Muscle layer of duodenum (tissue), 2 donors: ENCODE measurements around the gene ABCF1.
"Not testable (repeated sequence)": the region's sequence is repeated elsewhere in the genome, so short reads cannot be mapped to it uniquely, and the experiment has no call there.

Experiments used
- H3K27ac ChIP-seq: one replicate; pipeline ENCODE4 v1.7.0; 2013; ENCODE audit warnings: mild to moderate bottlenecking, low read length
- H3K27me3 ChIP-seq: one replicate; pipeline ENCODE4 v1.7.0; 2013; ENCODE audit warnings: low read depth, mild to moderate bottlenecking, control low read depth, low read length
- H3K36me3 ChIP-seq, 2 donors: one replicate each; pipeline ENCODE4 v1.7.0; 2013; ENCODE audit warnings: low read length in 2 of 2, control low read depth in 1 of 2, mild to moderate bottlenecking in 1 of 2; ENCODE audit not compliant: insufficient read depth in 2 of 2, control insufficient read depth in 1 of 2
- H3K4me1 ChIP-seq, 2 donors: one replicate each; pipeline ENCODE4 v1.7.0; 2013; ENCODE audit warnings: low read length in 2 of 2, mild to moderate bottlenecking in 2 of 2, control low read depth in 1 of 2, moderate library complexity in 1 of 2; ENCODE audit not compliant: insufficient read depth in 2 of 2, control insufficient read depth in 1 of 2
- H3K4me3 ChIP-seq, 2 donors: one replicate each; pipeline ENCODE4 v1.7.0; 2013; ENCODE audit warnings: low read length in 2 of 2, low read depth in 1 of 2, mild to moderate bottlenecking in 1 of 2
- H3K9me3 ChIP-seq, 2 donors: one replicate each; pipeline ENCODE4 v1.7.0; 2013; ENCODE audit warnings: low read length in 2 of 2, control low read depth in 1 of 2, mild to moderate bottlenecking in 1 of 2; ENCODE audit not compliant: control insufficient read depth in 1 of 2
- donor health status: healthy.

Gene ABCF1

DNA sequence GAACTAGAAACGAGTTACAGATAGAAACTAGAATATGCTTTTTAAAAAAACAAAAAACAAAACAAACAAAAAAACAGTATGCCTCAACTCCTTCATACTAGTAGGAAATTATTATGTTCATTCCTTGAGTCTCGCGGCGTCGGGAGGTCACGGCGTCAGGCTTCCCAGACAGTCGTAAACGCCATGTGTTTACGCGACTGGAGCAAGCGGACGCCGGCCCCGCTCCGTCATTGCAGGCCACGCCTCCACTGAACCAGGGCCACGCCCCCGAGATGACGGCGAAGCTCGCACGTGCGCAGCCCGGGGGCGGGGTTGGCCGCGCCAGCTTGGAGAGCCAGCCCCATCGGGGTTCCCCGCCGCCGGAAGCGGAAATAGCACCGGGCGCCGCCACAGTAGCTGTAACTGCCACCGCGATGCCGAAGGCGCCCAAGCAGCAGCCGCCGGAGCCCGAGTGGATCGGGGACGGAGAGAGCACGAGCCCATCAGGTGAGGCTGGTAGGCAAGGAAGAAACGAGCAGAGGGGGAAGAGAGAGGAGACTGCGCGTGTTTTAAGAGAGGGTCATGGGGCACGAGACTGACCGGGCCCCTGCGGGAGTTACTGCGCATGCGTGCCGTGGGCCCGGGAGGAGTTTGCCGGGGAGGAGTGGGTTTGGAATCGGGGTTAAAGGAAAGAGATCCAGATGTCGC lies at the start of gene ABCF1:
Gene ABCF1 (plus strand): TSS at position 368 of the 687 bp plus-strand sequence. CDS start 46 bp downstream, at position 414.
- H3K27ac ChIP-seq, result peak within 1 kb of the TSS; percentile 92
- no peaks in the 10 kb centered on the region for H3K27me3 ChIP-seq
- H3K9me3 ChIP-seq, result no peaks in the 10 kb centered on the region
- H3K36me3 ChIP-seq, result peaks cover 0 to 5% of the 10 kb centered on the region in 2 donors
- peak within 1 kb of the TSS; percentile 74 to 90 for H3K4me3 ChIP-seq
- H3K4me1 ChIP-seq, result peaks cover 9 to 29% of the 10 kb centered on the region in 2 donors

DNA sequence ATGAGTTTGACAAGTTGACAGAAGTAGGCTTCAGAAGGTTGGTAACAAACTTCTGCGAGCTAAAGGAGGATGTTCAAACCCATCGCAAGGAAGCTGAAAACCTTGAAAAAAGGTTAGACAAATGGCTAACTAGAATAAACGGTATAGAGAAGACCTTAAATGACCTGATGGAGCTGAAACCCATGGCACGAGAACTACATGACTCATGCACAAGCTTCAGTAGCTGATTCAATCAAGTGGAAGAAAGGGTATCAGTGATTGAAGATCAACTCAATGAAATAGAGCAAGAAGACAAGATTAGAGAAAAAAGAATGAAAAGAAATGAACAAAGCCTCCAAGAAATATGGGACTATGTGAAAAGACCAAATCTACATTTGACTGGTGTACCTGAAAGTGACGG lies 49.3 kb upstream of the ABCF1 start:
- H3K27ac ChIP-seq, H3K36me3 ChIP-seq, H3K9me3 ChIP-seq, H3K4me3 ChIP-seq, H3K27me3 ChIP-seq, H3K4me1 ChIP-seq: not testable (repeated sequence)

DNA sequence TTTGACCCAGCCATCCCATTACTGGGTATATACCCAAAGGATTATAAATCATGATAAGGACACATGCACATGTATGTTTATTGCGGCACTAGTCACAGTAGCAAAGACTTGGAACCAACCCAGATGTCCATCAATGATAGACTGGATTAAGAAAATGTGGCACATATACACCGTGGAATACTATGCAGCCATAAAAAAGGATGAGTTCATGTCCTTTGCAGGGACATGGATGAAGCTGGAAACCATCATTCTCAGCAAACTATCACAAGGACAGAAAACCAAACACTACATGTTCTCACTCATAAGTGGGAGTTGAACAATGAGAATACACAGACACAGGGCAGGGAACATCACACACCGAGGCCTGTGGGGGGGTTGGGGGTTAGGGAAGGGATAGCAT lies 44.8 kb upstream of the ABCF1 start:
- H3K4me1 ChIP-seq, H3K4me3 ChIP-seq, H3K36me3 ChIP-seq, H3K27ac ChIP-seq, H3K9me3 ChIP-seq, H3K27me3 ChIP-seq: not testable (repeated sequence)

DNA sequence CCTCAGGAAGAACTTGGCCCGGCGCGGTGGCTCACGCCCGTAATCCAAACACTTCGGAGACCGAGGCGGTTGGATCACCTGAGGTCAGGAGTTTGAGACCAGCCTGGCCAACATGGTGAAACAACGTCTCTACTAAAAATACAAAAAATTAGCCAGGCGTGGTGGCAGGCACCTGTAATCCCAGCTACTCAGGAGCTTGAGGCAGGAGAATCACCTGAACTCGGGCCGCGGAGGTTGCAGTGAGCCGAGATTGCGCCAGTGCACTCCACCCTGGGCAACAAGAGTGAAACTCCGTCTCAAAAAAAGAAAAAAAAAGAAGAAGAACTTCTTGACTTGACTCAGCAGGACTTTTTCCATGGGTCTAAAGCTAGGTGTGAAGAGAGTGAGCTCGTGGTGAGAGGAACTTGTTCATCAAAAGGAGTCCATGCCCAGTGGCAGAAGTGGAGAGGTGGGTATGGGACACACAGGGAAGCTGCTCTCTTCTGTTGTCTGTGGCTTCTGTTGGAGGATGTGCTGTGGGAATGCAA lies 41.8 kb upstream of the ABCF1 start:
- not testable (repeated sequence) for H3K4me3 ChIP-seq

DNA sequence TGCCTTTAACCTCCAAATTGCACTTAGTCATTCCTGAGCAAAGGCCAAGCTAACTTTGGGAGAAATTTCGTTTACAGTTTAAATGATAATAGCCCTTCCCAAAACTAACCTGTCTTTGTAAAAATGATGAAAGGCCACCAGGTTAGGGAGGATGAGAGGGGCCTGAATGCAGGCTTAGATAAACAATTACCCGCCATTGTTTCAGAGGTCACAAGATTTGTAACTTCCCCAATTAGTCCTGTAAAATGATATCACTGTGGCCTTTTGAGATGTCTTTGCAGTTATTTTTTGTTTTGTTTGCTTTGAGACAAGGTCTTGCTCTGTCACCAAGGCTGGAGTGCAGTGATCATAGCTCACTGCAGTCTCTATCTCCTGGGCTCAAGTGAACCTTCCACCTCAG lies 41.2 kb upstream of the ABCF1 start:
- Histone ChIP-seq H3K4me1 (peaks cover 0 to 3% of the 10 kb centered on the region in 2 donors), H3K9me3 (no peaks in the 10 kb centered on the region), H3K4me3 (no peak overlapping the region), H3K27ac (no peak overlapping the region), H3K36me3 (no peaks in the 10 kb centered on the region), H3K27me3 (no peaks in the 10 kb centered on the region)

More for the DNA sequence above, 41.8 kb upstream of the ABCF1 start:
- H3K27ac ChIP-seq, H3K4me1 ChIP-seq, H3K27me3 ChIP-seq, H3K36me3 ChIP-seq, H3K9me3 ChIP-seq: not testable (repeated sequence)

DNA sequence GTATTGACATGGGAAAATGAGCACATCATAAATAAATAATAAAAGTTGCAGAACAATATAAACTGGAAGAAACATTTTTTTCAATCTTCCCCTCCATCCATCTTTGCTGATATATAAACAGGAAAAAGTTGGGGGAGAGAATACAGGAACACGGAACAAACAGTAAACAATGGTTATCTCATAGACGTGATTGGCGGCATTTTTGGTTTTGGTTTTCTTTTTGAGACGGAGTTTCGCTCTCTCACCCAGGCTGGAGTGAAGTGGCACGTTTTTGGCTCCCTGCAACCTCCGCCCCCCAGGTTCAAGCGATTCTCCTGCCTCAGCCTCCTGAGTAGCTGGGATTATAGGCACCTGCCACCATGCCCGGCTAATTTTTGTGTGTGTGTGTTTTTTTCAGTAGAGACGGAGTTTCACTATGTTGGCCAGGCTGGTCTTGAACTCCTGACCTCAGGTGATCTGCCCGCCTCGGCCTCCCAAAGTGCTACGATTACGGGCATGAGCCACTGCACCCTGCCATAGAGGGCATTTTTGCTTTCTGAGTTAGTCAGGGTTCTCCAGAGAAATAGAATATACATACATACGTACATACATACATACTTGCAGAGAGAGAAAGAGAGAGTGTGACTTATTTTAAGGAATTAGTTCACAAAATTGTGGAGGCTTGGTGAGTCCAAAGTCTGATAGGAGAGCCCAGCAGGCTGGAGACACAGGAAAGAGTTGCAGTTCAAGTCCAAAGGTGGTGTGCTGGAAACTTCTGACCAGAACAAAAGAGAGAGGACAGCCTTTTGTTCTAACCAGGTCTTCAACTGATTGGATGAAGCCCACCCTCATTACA lies 37.6 kb upstream of the ABCF1 start:
- H3K4me1 ChIP-seq, result no peaks in the 10 kb centered on the region
- H3K4me3 ChIP-seq, result peak overlapping the region in 1 of 2 donors; percentile 11
- H3K27ac ChIP-seq, result no peak overlapping the region
- H3K36me3 ChIP-seq, result no peaks in the 10 kb centered on the region
- no peaks in the 10 kb centered on the region for H3K9me3 ChIP-seq
- H3K27me3 ChIP-seq, result no peaks in the 10 kb centered on the region

DNA sequence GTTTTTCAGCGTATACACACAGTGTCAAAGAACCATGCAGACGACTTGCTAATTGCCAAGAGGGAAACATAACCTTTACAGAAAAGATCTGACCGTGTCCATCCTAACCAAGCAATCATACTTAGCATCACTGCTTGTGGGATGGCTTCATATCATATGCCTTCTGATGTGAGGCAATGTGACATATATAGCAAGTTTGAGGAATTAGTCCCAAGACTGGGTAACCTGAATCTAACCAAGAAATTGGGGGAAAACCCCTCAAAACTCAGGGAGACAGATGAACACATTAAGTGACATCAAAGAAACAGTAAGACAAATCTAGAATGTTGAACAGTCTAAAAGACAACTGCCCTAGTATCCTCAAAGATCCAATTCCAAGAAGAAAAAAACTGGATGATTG lies 33.3 kb upstream of the ABCF1 start:
- no peaks in the 10 kb centered on the region for H3K27me3 ChIP-seq
- H3K36me3 ChIP-seq, result no peaks in the 10 kb centered on the region
- H3K9me3 ChIP-seq, result no peaks in the 10 kb centered on the region
- H3K4me3 ChIP-seq, result no peak overlapping the region
- H3K4me1 ChIP-seq, result no peaks in the 10 kb centered on the region
- no peak overlapping the region for H3K27ac ChIP-seq

DNA sequence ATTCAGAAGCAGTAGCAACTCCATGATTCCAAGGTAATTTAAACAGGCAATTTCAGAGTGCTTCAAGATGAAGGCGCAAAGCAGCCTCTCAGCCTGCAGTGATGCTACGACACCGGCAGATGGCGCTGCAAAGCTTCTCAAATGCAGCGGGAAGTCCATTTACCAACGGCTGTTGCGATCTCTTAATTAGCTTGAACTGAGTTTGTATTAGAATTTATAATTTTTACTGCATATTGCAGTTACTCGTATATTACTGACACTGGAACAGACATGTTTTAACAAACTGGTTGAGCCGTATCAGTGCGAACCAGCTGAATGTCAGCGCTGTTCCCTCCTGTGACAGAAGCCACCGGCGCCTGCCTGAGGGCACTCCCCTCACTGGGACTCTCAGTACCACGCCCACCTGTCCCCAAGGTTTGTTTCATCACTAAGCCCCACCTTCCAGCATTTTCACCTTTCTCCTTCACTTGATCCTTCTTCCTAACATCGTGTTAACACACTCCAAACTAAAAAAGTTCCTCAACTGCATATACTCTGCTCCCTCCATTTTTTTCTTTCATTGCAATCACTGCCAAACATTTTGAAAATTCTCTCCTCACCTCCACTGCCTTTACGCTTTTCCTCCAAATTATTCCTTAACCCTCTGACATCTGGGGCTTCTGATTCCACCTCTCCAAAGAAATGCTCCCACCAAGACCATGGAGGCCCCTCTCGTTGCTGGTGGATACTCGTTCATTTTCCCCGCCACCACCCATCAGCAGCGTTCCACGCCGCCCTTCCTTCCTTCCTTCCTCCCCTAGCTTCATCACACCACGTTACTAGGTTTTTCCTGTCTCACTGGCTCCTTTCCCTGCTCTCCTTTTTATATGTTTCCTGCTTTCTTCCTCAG lies 29.5 kb upstream of the ABCF1 start:
- Histone ChIP-seq H3K4me1 (peaks cover 0 to 4% of the 10 kb centered on the region in 2 donors), H3K27ac (no peak overlapping the region), H3K36me3 (peaks cover 4 to 14% of the 10 kb centered on the region in 2 donors), H3K27me3 (no peaks in the 10 kb centered on the region), H3K4me3 (peak overlapping the region; percentile 41 to 52), H3K9me3 (no peaks in the 10 kb centered on the region)

DNA sequence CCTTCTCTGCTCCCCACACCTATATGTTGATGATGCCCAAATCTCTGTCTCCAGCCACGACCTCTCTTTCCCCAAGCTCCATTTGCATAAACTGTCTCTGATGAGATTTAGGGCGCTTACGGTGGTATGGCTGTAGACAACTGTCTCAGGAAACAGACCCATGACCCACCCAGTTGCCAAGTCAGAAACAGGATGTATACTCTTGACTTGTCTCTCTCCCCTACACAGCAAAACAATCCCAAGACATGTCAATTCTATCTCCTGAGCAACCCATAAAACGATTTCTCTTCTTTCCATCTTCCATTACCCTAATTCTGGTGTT lies 28.9 kb upstream of the ABCF1 start:
- no peak overlapping the region for H3K27ac ChIP-seq
- no peaks in the 10 kb centered on the region for H3K9me3 ChIP-seq
- H3K27me3 ChIP-seq, result no peaks in the 10 kb centered on the region
- H3K4me1 ChIP-seq, result peaks cover 0 to 4% of the 10 kb centered on the region in 2 donors
- H3K36me3 ChIP-seq, result peaks cover 10 to 20% of the 10 kb centered on the region in 2 donors
- H3K4me3 ChIP-seq, result peak overlapping the region in 1 of 2 donors; percentile 52

DNA sequence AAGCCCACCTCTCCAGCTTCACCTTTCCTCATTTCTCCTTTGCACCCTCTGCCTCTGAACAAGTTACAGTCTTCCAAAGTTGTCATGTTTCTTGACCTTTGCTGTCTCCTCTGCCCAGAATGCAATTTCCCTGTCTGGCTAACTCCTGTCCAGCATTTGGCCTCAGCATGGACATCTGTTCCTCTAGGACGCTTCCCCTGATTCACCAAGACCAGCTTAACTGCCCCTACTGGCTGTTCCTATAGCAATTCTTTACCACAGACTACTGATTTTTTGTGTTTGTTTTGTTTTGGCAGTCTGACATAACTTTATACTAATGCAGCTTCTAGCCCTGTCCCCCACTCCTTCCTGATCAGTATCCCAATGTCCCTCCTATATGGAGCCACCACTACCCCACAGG lies 28.3 kb upstream of the ABCF1 start:
- H3K27me3 ChIP-seq, result no peaks in the 10 kb centered on the region
- H3K27ac ChIP-seq, result no peak overlapping the region
- no peaks in the 10 kb centered on the region for H3K9me3 ChIP-seq
- H3K4me1 ChIP-seq, result peaks cover 0 to 4% of the 10 kb centered on the region in 2 donors
- H3K4me3 ChIP-seq, result no peak overlapping the region
- H3K36me3 ChIP-seq, result peaks cover 13 to 23% of the 10 kb centered on the region in 2 donors

DNA sequence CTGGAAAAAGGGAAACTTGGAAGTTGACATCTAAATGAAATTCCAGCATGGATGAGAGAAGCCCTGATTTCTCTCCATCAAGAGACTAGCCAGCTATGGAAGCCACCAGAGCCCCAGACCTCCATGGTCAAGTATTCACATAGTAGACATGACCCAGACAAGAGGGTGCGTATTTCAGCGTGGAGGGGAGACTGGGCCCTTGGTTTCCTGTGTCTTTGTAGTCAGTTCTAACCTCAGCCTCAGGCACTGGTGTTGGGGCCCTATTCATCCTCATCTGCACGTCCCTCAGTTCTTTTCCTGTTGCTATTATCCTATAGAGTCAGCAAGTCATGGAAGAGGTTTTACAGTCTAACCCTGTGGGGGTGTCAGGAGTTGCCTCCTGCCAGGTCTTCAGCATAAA lies 27.4 kb upstream of the ABCF1 start:
- Histone ChIP-seq H3K4me3 (no peak overlapping the region), H3K27me3 (no peaks in the 10 kb centered on the region), H3K36me3 (peaks cover 19 to 30% of the 10 kb centered on the region in 2 donors), H3K4me1 (peaks cover 0 to 4% of the 10 kb centered on the region in 2 donors), H3K27ac (no peak overlapping the region), H3K9me3 (no peaks in the 10 kb centered on the region)
